Large intestine (tissue), 3 donors: Measurements from ENCODE around the gene TM9SF3. TPM values are rescaled to one million over a fixed set of nuclear protein-coding genes. Genes with fewer than 3 reads are reported as not detected.
"Not testable (repeated sequence)": the region's sequence is repeated elsewhere in the genome, so short reads cannot be mapped to it uniquely, and the experiment has no call there.

Experiments
- DNase-seq, 2 donors: peaks; one replicate each; pipeline versions ENCODE4 v3.0.0 to v3.0.0-alpha.2; 2013
- H3K27ac ChIP-seq: one replicate; pipeline ENCODE4 v1.5.1; 2013; ENCODE audit warnings: low read length
- H3K27me3 ChIP-seq: 2 replicates; pipeline ENCODE4 v1.6.1; 2013; ENCODE audit warnings: low read length; ENCODE audit not compliant: control insufficient read depth, insufficient read depth
- H3K36me3 ChIP-seq: 2 replicates; pipeline ENCODE4 v1.6.1; 2013; ENCODE audit warnings: low read length; ENCODE audit not compliant: control insufficient read depth, insufficient read depth
- H3K4me1 ChIP-seq: one replicate; pipeline ENCODE4 v1.6.1; 2013; ENCODE audit warnings: low read length; ENCODE audit not compliant: control insufficient read depth, insufficient read depth
- H3K4me3 ChIP-seq: one replicate; pipeline ENCODE4 v1.5.1; 2013; ENCODE audit warnings: low read length
- H3K9me3 ChIP-seq: one replicate; pipeline ENCODE4 v1.6.1; 2013; ENCODE audit warnings: mild to moderate bottlenecking, low read depth, low read length, moderate library complexity; ENCODE audit not compliant: control insufficient read depth
- WGBS: methylation state at CpG from one replicate; pipeline ENCODE4 v1.1.5; 2013; ENCODE audit warnings: low lambda C conversion rate; ENCODE audit not compliant: insufficient coverage; 5-methylcytosine and 5-hydroxymethylcytosine counted together
- polyA plus RNA-seq: library from polyadenylated mRNA; unstranded; fragments of 120-200 nt; gene quantifications from one replicate; pipeline ENCODE4 v1.2.1, GENCODE V29; 2013

Gene TM9SF3
- polyA plus RNA-seq, 1 donor = 211 TPM

DNA sequence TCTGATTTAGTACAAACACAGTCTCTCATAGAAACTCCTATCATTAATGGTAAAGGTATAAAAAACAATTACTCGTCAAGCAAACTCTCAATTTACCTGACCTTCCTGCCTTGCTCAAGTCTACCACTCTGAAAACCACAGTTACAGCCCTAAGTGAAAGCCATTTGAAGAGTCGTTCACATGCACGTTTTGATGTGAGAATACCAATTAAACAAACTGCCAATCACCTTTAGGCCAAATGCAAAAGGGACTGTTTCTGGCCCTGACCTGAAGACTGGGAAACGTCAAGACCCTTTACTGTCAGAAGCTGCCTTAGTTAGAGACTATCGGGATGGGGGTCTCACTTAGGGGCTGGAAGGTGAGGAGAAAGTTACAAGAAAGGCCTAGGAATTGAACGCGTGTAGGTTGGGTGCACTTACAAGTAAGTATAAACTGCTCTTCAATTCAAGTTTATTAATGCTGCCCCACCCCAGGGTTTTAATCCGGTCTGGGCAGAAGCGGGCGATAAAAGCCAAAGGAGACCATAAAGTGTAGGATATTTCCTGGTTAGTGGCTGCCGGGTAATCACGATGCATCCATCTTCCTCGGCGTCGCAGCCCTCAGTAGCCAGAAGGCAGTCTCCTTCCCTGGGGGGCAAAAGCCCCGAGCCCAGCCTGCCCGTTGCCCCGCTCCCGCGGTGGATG, 935 bp downstream of the TM9SF3 start:
- WGBS = no CpG with 5 or more reads among the region's 20 CpGs
- DNase-seq = peak in 1 of 2 donors; percentile 48
- peaks cover 38% of the 10 kb centered on the region for H3K4me1 ChIP-seq

DNA sequence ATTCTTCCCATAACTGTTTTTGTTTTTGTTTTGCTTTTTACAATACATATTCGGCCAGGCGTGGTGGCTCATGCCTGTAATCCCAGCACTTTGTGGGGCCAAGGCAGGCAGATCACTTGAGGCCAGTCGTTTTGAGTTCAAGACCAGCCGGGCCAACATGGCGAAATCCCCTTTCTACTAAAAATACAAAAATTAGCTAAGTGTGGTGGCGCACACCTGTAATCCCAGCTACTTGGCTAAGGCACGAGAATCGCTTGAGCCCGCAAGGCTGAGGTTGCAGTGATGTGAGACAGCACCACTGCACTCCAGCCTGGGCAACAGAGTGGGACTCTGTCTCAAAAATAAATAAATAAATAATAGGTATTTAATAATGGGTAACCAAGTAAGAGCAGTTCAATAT, 2.3 kb downstream of the TM9SF3 start:
- no peak for DNase-seq
- Histone ChIP-seq H3K27ac (no peak overlapping the region), H3K4me1 (peaks cover 42% of the 10 kb centered on the region), H3K36me3 (no peaks in the 10 kb centered on the region), H3K27me3 (no peaks in the 10 kb centered on the region), H3K4me3 (peak overlapping the region; percentile 96), H3K9me3 (no peaks in the 10 kb centered on the region)
- no CpG with 5 or more reads among the region's 9 CpGs for WGBS

More for the DNA sequence above, 935 bp downstream of the TM9SF3 start:
- H3K9me3 ChIP-seq = no peaks in the 10 kb centered on the region
- H3K36me3 ChIP-seq = no peaks in the 10 kb centered on the region
- H3K27me3 ChIP-seq = no peaks in the 10 kb centered on the region
- peak overlapping the region; percentile 98 for H3K27ac ChIP-seq
- H3K4me3 ChIP-seq = peak overlapping the region; percentile 96

DNA sequence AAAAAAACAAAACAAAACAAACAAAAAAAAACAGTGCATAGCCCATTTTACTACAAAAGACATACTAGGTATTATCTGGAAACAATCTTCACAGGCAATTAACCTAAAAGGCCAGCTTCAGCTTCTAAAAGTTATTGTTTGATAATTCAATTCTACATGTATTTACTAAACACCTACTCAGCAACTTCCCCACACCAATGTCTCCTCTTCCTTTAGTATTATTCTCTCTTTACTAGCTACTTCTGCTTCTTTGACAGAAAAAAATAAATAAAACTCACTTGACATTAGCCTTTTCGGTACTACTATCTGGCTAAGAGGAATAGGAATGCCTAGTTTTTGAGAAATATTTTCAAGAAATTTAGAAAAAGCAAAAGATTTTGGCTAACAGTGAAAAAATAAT, 2.8 kb downstream of the TM9SF3 start:
- WGBS = 100% methylated on average over 1 of the region's 1 CpG
- no peak overlapping the region for H3K27ac ChIP-seq
- peaks cover 40% of the 10 kb centered on the region for H3K4me1 ChIP-seq
- H3K36me3 ChIP-seq = no peaks in the 10 kb centered on the region
- H3K4me3 ChIP-seq = no peak overlapping the region
- DNase-seq = no peak
- H3K9me3 ChIP-seq = no peaks in the 10 kb centered on the region
- no peaks in the 10 kb centered on the region for H3K27me3 ChIP-seq

DNA sequence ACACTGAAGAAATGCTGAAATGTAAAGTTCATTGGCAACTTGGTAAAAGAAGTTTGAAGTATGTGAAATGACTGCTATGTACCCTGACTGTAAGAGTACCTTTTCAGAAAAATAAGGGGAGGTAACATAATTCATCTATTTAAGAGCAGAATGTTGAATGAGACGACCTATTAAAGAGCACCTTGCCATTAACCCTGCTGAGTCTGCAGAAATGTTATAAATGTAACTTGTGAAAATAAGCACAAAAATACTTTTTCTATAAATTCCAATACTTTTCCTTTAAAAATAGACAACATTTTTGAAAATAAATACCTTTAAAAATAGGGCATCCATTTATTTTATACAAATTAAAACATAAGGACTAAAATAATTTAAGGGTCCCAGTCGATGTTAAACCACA, 7.7 kb downstream of the TM9SF3 start:
- no peak overlapping the region for H3K4me3 ChIP-seq
- peaks cover 41% of the 10 kb centered on the region for H3K4me1 ChIP-seq
- peak overlapping the region; percentile 71 for H3K27ac ChIP-seq
- no peak for DNase-seq
- 100% methylated on average over 1 of the region's 2 CpGs for WGBS
- H3K9me3 ChIP-seq = no peaks in the 10 kb centered on the region
- H3K36me3 ChIP-seq = peaks cover 5% of the 10 kb centered on the region
- H3K27me3 ChIP-seq = no peaks in the 10 kb centered on the region

DNA sequence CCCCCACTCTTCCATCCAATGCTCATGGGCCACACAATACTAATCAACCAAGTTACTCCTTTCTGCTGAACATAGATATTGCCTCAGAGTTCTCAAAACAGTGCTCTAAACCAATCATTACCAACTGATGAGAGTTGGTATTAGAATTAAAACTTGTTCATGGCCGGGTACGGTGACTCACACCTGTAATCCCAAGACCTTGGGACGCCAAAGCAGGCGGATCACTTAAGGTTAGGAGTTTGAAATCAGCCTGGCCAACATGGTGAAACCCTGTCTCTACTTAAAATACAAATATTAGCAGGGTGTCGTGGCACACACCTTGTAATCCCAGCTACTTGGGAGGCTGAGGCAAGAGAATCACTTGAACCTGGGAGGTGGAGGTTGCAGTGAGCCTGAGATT, 8.2 kb downstream of the TM9SF3 start:
- Histone ChIP-seq H3K27ac (peak overlapping the region; percentile 71), H3K27me3 (no peaks in the 10 kb centered on the region), H3K4me1 (peaks cover 41% of the 10 kb centered on the region), H3K9me3 (no peaks in the 10 kb centered on the region), H3K4me3 (no peak overlapping the region), H3K36me3 (peaks cover 5% of the 10 kb centered on the region)
- DNase-seq = peak in 1 of 2 donors; percentile 48
- WGBS = no CpG with 5 or more reads among the region's 5 CpGs

DNA sequence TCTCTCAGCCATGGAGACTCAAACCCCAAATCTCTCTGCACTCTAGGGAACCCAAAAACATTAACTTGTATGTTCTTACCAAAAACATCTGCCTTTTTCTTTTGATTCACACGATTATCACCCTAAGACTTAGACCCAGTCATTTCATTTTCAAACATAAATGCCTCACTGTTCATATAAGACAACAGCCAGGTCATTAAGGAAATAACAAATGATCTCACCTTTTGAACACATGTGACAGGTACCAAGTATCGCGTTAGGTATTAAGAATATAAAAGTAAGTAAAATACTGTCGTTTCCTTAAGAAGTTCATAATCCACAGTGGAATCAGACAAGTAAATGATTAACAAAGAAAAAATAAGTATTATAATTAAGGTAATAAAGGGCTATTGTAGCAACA, 8.8 kb downstream of the TM9SF3 start:
- H3K9me3 ChIP-seq = no peaks in the 10 kb centered on the region
- no peak overlapping the region for H3K4me3 ChIP-seq
- peaks cover 5% of the 10 kb centered on the region for H3K36me3 ChIP-seq
- peaks cover 41% of the 10 kb centered on the region for H3K4me1 ChIP-seq
- no peaks in the 10 kb centered on the region for H3K27me3 ChIP-seq
- 30% methylated on average over 4 of the region's 4 CpGs for WGBS
- DNase-seq = peak in 1 of 2 donors; percentile 73
- H3K27ac ChIP-seq = peak overlapping the region; percentile 71

DNA sequence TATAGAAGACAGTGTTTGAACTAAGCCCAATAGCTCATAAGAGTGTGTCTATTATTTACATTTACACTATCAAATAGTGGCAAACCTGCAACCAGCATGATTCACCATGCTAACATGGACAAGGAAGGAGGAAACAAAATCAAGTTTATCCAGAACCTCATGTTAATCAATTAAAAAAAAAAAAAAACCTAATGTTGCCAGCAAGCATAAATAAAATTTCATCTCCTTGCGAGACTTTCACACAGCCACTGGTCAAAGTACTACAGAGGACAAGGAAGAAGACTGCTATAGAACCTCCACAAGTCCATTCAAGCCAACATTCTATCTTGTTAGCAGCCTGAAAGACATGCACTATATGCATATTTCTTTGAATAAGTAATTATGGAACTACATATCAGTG, 9.7 kb downstream of the TM9SF3 start:
- peaks cover 38% of the 10 kb centered on the region for H3K4me1 ChIP-seq
- no peaks in the 10 kb centered on the region for H3K27me3 ChIP-seq
- peak in 1 of 2 donors; percentile 58 for DNase-seq
- no CpG with 5 or more reads among the region's 1 CpG for WGBS
- peak overlapping the region; percentile 9 for H3K27ac ChIP-seq
- peaks cover 8% of the 10 kb centered on the region for H3K36me3 ChIP-seq
- H3K4me3 ChIP-seq = no peak overlapping the region
- no peaks in the 10 kb centered on the region for H3K9me3 ChIP-seq

DNA sequence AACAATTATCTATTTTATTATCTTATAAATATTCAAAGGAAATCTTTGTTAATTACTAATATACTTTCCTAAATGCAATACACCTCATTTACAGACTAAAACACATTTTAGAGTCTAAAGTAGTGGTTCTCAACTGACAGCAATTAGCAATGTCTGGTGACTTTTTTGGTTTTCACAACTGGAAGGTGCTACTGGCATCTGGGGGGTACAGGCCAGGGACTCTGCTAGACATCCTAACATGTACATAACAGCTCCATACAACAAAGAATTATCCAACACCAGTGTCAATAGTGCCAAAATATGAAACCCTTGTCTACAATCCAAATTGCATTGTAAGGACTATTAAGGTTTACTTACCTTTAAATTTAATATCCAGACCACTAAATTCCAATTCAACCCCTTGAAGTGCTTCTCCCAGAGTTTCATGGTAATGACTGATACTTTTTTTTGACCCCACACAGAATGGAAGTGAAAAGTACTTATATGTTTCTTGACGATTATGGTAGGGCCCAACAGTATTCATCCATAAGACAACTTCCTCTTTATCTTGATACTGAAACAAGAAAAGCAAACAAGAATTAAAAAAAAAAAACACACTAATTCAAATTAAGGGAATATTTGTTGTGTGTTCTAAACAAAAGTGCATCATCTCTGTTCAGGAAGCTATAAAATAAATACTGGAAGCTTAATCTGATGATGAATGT, 10.4 kb downstream of the TM9SF3 start:
- H3K4me1 ChIP-seq = peaks cover 31% of the 10 kb centered on the region
- H3K27me3 ChIP-seq = no peaks in the 10 kb centered on the region
- H3K36me3 ChIP-seq = peaks cover 8% of the 10 kb centered on the region
- no peaks in the 10 kb centered on the region for H3K9me3 ChIP-seq
- H3K4me3 ChIP-seq = no peak overlapping the region
- H3K27ac ChIP-seq = no peak overlapping the region
- WGBS = no CpG with 5 or more reads among the region's 1 CpG
- no peak for DNase-seq

DNA sequence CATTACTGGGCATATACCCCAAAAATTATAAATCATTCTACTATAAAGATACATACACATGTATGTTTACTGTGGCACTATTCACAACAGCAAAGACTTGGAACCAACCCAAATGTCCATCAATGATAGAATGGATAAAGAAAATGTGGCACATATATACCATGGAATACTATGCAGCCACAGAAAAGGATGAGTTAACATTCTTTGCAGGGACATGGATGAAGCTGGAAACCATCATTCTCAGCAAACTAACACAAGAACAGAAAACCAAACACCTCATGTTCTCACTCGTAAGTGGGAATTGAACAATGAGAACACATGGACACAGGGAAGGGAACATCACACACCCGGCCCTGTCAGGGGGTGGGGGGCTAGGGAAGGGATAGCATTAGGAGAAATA, 12.2 kb downstream of the TM9SF3 start:
- Histone ChIP-seq H3K36me3 (peaks cover 11% of the 10 kb centered on the region), H3K4me1 (peaks cover 26% of the 10 kb centered on the region)
- not testable (repeated sequence) for H3K27me3 ChIP-seq, H3K9me3 ChIP-seq, H3K4me3 ChIP-seq, H3K27ac ChIP-seq, DNase-seq
- whole genome bisulfite sequencing = 100% methylated on average over 1 of the region's 2 CpGs

DNA sequence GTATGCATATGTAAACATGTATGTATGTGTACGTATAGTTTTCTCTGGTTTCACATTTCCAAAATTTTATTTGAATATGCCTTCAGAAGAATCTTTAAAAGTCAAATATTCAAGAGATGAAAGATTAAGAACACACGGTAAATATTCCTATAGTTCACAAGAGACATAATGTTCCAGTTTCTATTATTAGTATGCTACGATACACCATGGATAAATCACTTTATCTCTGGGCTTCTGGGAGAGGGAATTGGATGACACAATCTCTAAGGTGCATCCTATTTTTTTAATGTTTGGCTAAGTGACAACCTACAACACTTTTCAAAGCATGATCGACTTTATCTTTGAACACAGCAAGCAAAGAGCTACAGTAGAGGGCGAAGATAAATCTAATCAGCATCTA, 13.8 kb downstream of the TM9SF3 start:
- H3K27ac ChIP-seq = no peak overlapping the region
- 96% methylated on average over 3 of the region's 5 CpGs for WGBS
- H3K4me1 ChIP-seq = peaks cover 14% of the 10 kb centered on the region
- no peaks in the 10 kb centered on the region for H3K9me3 ChIP-seq
- peaks cover 17% of the 10 kb centered on the region for H3K36me3 ChIP-seq
- no peak for DNase-seq
- no peaks in the 10 kb centered on the region for H3K27me3 ChIP-seq
- no peak overlapping the region for H3K4me3 ChIP-seq
